Measurements from ENCODE around the gene SIRT2. TPM values are rescaled to one million over a fixed set of nuclear protein-coding genes. Genes with fewer than 3 reads are reported as not detected.
A peak's percentile ranks its signal among the peaks of the same experiment; 100 is the strongest.
"Not testable (repeated sequence)": the region's sequence is repeated elsewhere in the genome, so short reads cannot be mapped to it uniquely, and the experiment has no call there.

Gene SIRT2
- total and polyA plus RNA-seq, 12 donors = 46.3 to 103 (median 72.6) TPM

- 86 to 87% methylated on average over 12 of the region's 12 CpGs for WGBS, 2 donors
- intact Hi-C loops (cut with DNase I) = no loop called here
- Histone ChIP-seq H3K36me3 (peaks cover 0 to 4% (median 0%) of the 10 kb centered on the region in 9 donors), H3K4me3 (no peak overlapping the region), H3K27ac (no peak overlapping the region), H3K27me3 (peaks cover 0 to 8% (median under 1%) of the 10 kb centered on the region in 7 donors), H3K9me3 (no peaks in the 10 kb centered on the region), H3K4me1 (peaks cover 0 to 6% (median 4%) of the 10 kb centered on the region in 9 donors)
- DNase-seq (no peak), ATAC-seq (no peak)
- TF ChIP-seq CTCF (IDR thresholded peaks at IDR 0.05) = no peak
Measured at GRCh38 chr19:38944981-38945506, 45.6 kb upstream of the SIRT2 start.

GRCh38 chr19:38942471-38943181 lies 43.2 kb upstream of the SIRT2 start:
- Histone ChIP-seq H3K4me3 (no peak overlapping the region), H3K9me3 (no peaks in the 10 kb centered on the region), H3K4me1 (no peaks in the 10 kb centered on the region), H3K27ac (no peak overlapping the region), H3K36me3 (peaks cover 0 to 4% (median 0%) of the 10 kb centered on the region in 9 donors), H3K27me3 (no peaks in the 10 kb centered on the region)
- no peak for TF ChIP-seq CTCF (IDR thresholded peaks at IDR 0.05)
- WGBS, 2 donors = 81 to 86% methylated on average over 20 of the region's 20 CpGs
- intact Hi-C loops (cut with DNase I) = no loop called here
- DNase-seq = no peak
- peak in 1 of 8 donors; percentile 44 for ATAC-seq

- ATAC-seq = no peak
- WGBS, 2 donors = 78 to 87% methylated on average over 2 of the region's 2 CpGs
Measured at GRCh38 chr19:38941979-38942378, 42.6 kb upstream of the SIRT2 start.

GRCh38 chr19:38941466-38941865 lies 42.0 kb upstream of the SIRT2 start:
- WGBS, 2 donors = 89 to 90% methylated on average over 5 of the region's 5 CpGs
- intact Hi-C loops (cut with DNase I); H3K9me3 ChIP-seq; H3K27ac ChIP-seq; H3K4me3 ChIP-seq; ATAC-seq; H3K27me3 ChIP-seq; DNase-seq; H3K36me3 ChIP-seq; H3K4me1 ChIP-seq: not testable (repeated sequence)

More at GRCh38 chr19:38941979-38942378, 42.6 kb upstream of the SIRT2 start:
- DNase-seq = no peak
- Histone ChIP-seq H3K9me3 (no peaks in the 10 kb centered on the region), H3K4me1 (no peaks in the 10 kb centered on the region), H3K27ac (no peak overlapping the region), H3K27me3 (no peaks in the 10 kb centered on the region), H3K36me3 (peaks cover 0 to 4% (median 0%) of the 10 kb centered on the region in 9 donors), H3K4me3 (no peak overlapping the region)
- no peak for TF ChIP-seq CTCF (IDR thresholded peaks at IDR 0.05)
- intact Hi-C loops (cut with DNase I) = no loop called here

GRCh38 chr19:38939957-38940356 lies 40.5 kb upstream of the SIRT2 start:
- no peak for DNase-seq
- H3K27me3 ChIP-seq = no peaks in the 10 kb centered on the region
- intact Hi-C loops (cut with DNase I) = loop anchor here in 4 of 10 donors (10.0 kb wide), 5 partner anchors 205 to 535 kb away; partner anchors contain the start of gene FAM98C (in 1 of the 4)
- H3K9me3 ChIP-seq = peaks cover 0 to 7% (median 0%) of the 10 kb centered on the region in 11 donors
- H3K4me1 ChIP-seq = peaks cover 0 to under 1% (median 0%) of the 10 kb centered on the region in 9 donors
- H3K36me3 ChIP-seq = peaks cover 0 to under 1% (median 0%) of the 10 kb centered on the region in 9 donors
- H3K4me3 ChIP-seq = no peak overlapping the region
- no peak for ATAC-seq
- no peak for TF ChIP-seq CTCF (IDR thresholded peaks at IDR 0.05)
- 59% methylated on average over 5 of the region's 5 CpGs for WGBS, 2 donors
- no peak overlapping the region for H3K27ac ChIP-seq

All from heart right ventricle (tissue), 16 donors.